Stimulated activated CD8-positive, alpha-beta memory T cell treated with anti-CD3 and anti-CD28 coated beads, Interleukin-4, amount 100 ng/mL, for 48 hours (primary cell): ENCODE measurements around the gene ABCC12.
A peak's percentile ranks its signal among the peaks of the same experiment; 100 is the strongest.

Experiments used
- DNase-seq: peaks from one replicate; pipeline ENCODE4 v3.0.0-alpha.2; 2020

ABCC12 gene

DNA sequence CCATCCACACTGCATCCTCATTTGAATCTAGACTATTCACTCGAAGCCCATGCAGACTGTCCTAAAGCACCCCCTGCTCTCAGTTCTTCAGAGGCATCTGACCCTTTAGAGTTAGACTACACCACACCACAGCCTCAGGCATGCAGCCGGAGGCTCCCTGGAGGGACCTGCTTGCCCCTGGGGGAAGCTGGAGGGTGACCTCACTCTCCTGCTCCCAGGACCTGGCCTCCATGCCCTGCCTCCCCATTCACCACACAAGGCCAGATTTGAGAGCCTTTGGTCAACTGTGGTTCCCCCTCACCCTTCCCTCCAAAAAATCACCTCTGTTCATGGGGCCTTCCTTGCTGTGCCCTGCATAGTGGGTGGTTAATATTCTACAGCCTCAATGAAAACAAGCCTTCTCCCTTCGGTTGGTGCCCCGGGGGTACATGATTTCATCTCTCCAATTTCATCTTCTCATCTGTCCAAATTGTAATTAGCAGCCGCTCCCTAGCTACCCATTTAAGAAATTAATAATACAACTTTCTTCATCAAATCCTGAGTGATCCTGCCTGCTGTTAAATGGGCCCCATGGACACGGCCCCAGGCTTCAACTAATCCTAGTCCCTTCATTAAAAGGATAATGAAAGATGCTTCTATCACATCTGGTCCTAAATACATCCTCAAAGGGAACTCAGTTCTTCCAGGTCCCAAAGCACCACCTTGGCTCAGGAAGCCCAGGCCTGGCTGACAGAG, 24.4 kb downstream of the ABCC12 start:
- DNase-seq: no peak

DNA sequence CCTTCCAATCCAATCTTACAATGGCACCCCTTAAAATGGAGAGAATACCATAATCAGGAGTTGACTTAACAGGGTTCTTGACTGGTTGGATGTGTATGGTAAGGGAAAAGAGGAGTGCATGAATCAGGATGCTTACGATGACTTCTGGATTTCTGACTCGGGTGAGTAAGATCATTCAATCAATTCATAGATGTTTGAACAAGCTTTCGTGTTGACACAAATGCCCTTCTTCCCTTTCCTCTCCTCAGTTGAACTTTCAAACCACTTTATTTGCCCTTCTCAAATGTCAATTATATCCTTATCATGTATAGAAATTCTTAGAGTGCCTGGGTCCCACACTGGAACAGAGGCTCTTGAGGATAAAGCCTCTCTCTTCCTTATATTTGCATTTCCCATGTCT, 25.9 kb downstream of the ABCC12 start:
- DNase-seq: no peak

DNA sequence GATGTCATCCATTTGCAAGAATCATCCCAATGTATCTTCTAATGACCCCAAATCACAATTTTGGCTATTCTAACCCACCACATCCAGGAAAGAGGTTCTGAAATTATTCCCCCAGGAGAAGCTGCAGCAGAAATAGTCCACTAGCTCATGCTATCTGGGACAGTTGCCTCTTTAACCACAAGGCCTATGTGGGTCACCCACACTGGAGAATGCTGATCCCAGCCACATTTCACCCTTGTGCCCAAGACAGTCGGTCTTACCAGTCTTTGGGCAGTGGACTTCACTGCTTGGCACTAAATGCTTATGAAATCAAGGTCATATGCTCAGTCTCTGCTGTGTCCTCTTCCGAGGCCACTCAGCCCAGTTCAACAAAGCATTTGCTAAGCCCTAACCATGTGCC, 27.0 kb downstream of the ABCC12 start:
- DNase-seq: no peak

DNA sequence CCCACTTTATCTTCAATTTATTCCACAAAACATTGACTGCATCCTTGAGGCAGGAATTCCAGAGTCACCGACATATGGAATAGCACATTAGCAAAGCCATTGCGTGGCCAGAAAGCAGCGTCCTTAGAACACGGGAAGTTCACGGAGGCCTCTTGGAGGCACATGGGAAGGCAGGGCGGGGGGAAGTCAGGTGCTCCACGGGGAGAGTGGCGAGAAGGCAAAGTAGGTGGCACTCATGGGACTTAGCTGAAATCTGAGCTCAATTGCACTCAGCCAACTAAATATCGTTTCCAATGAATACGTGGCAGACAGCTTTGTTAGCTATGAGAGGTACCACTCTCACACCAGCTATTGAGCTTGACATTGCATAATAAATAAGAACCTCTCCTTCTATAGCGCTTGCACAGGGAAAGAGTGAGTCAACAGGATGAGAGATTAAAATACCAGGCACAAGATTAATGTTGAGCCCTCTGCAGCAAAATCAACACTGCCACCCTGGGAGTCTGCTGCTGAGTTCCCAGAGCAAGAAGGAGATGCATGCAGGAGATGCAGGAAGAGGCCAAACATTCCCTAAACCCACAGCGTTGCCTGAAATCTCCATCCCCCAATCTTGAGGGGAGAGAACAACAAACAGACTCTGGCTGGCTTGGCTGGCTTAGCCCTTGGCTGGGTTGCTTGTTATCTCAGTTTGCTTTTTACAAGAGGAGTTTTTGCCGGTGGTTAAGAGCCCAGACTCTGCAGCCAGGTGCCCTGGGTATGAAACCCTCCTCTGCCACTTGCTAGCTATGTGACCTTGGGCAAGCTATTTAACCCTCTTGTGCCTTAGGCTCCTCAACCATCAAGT, 28.8 kb downstream of the ABCC12 start:
- no peak for DNase-seq

DNA sequence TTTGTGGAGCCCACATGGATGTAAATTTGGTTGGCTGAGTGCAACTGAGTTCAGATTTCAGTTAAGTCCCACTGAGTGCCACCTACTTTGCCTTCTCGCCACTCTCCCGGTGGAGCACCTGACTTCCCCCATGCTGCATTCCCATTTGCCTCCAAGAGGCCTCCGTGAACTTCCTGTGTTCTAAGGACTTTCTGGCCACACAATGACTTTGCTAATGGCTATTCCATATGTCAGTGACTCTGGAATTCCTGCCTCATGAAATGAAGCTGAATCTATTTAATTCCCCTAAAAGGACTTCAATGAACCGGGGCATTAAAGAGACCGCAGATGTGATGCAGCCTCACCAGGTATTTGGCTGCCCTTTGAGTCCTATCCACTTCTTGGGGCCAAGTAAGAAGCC, 29.9 kb downstream of the ABCC12 start:
- DNase-seq: no peak

DNA sequence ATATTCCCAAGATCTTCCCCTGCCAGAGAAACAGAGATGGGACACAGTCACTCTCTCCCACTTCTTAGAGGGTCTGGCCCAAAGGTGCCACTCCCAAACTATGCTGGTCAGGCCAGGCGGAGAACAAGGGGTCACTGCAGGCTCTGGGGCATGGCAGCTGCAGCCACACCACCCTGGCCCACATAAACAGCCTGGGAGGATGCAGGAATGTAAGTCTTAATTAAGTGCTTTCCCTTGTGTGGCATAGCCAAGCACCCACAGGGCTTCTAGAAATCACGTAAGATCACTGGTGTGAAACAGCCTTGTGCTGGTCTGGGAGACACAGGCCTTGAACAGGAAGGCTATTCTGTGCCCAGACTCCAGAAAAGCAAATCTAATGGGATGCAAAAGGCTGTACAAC, 31.5 kb downstream of the ABCC12 start:
- no peak for DNase-seq

DNA sequence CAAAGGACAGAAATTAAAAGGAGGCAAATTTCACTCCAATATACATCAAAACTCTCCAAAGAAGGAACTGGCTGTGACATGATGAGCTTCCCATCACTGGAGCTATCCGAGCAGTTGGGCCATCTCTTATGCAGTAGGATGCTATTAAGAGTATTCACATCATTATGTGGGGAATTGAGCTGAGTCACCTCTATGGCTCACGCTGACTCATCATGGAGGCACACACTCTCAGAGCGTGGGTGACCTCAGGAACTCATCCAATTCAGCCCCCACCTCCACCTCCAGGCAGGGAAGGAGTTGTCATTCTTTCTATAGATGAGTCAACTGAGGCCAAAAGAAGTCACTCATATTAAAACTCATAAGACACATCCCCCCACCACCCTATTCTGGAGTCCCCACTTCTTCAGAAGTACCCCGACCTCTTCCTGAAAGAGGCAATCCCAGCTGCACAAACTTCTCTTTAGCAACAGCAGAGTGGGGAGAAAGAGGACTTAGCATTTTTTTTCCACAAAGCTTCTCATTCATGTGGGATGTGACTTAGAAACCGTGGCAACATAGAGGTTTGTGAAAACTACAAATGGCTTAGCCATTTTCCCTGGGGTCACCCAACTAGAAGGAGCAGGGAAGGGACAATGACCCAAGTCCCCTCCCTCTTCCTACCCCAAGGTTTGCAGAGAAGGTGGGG, 32.5 kb downstream of the ABCC12 start:
- peak; percentile 78 for DNase-seq

DNA sequence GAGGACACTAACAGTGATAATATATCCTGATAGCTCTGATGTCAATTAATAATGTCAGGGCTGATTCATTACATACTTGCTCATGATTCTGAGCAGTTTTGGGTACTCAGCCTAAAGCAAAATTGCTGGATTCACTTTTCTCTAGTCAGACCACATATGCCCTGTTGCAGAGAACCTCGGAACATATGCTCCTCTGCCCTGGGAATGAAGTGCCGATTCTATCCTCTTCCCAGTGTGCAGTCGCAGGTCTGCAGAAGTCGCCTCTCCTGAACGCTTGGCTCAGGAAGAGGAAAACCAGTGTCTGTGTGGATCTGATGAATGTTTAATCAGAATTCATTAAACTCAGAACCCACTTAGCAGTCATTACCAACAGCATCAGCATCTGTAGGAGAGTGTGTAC, 34.5 kb downstream of the ABCC12 start:
- no peak for DNase-seq

DNA sequence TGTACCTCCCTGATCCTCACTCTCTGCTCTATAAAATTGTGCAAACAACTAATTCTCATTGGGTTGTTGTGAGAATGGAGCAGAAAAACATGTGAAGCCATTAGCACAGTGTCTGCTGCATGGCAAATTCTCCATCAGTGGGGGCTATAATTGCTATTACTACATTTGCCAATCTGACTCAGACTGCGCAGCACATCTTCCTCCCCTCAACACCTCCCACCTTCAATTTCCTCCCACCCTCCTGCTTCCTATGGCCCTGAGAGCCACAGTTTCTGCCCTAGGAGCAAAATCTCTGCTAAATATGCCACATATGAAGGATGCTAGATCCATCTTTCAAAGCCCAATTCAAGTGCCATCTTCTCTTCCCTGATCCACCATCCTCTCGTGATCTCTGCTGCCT, 37.0 kb downstream of the ABCC12 start:
- no peak for DNase-seq

DNA sequence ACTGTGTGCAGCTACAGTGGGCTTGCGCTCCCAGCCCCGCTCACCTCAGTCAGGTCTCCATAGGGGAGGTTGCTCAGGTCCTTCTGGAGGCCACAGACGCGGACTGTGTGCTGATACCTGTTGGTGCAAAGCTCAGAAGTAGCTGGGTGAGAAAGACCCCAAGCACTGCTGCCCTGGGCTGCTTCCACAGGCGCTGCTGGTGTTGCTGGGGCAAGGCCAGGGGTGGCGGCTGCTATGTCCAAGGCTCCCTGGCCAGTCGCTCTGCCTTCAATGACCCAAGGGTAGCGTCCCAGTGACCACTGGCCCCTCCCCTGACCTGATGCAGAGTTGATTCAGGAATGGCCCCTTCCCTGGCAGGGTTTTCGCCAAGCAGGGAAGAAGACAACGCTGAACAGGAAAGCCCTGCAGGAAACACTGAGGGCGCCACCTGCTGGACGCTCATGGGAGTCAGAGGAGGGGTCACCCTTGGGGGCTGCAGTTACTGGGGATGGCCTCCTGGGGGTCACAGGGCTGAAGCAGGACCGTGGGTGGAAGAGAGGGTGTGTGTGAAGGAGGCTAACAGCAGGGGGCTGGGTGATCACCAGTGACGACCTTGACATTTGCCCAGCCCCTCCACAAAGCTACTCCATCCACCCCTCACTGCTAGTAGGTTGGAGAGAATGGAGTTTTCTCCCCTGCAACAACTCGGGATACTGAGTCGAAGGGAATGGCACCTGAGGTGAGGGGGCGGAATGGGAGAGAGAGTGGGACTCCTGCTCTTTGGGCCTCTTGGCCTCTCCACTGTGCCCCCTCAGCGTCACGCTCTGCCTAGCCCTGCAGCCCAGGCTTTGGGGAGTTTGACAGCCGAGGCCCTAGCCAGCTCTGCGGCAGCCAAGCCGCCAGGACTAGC, 38.3 kb downstream of the ABCC12 start:
- peak; percentile 82 for DNase-seq

DNA sequence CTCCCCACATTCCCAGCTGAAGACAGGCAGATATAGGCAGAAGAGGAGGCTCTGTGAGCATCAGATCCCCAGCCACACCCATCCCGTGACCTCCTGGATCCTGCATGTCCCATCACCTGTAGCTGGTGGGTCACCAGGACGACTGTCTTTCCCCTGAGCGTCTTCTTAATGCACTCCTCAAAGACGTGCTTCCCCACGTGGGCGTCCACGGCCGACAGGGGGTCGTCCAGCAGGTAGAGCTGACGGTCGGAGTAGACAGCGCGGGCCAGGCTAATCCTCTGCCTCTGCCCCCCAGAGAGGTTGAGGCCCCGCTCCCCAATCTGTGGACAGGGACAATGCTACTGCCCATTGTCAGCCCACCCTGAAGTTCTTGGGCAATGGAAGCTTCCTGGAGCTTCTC, 40.5 kb downstream of the ABCC12 start:
- DNase-seq: no peak

DNA sequence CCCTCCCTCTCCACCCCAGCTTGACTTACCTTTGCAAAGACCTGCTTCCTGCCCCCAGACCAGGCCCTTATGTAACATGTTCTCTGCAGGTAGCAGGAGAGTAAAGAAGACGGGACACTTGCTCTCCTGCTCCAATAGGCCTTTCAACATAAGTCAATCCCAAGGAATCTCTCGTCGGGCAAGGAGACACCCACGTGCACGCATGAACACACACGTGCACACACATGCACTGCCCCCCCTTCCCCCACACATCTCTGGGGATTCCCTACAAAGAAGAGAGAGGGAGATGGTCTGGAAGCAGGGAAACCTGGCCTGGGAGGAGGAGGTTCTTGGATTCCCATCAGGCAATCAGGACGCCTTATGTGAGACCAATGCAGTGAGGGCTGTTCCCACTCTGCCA, 41.4 kb downstream of the ABCC12 start:
- DNase-seq: no peak

DNA sequence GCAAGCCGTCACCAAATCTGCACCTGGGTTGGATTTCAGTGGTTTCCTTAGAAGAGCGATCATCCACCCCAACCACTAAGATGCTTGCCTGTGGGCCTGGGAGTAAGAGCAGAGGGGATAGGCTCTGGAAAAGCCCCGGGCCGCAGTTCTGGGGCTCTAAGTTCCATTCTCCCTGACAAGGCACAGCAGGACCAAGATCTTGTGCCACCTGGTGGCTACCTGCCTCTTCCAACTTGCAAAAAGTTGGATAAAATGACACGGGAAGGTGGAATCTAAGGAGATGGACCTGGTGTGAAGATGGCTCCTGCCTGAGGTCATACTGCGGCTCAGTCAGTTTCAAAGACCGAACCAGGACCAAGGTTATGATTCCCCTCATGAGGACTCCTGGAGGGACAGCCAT, 42.3 kb downstream of the ABCC12 start:
- DNase-seq: no peak

DNA sequence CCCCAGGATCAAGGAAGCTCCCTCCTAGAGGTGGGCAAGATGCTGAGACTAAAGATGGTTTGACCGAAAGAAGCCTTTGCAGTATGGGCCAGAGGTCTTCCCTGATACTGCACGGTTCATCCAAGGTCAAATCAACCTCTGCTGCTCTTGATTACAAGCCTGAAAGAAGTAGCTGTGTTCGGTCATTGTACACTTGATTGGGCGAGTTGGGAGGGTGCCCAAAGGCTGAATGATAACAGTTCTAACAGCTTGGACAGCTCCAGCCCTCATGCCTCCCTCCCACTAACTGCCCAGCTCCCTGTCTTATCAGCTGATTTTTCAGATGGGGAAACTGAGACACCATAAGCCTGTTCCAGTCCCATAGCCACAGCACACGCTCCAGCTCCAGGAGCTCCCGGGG, 42.8 kb downstream of the ABCC12 start:
- no peak for DNase-seq

DNA sequence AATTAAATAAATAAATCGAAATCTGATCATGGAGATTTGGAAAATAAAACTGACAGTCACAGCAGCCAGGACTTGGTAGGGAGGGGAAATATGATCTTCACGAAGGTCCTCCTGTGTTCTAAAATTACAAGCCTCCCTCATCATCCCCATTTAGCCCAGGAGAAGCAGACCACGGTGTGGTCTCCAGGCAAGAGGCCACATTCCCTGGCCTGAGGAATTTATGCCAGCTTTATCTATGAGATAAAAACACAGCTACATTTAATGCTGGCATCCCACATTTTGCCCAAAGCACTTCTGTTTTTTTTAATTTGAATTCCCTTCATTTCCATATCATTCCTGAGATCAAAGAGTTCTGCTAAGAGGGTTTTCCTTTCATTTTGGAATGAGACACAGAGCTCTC, 43.2 kb downstream of the ABCC12 start:
- no peak for DNase-seq

DNA sequence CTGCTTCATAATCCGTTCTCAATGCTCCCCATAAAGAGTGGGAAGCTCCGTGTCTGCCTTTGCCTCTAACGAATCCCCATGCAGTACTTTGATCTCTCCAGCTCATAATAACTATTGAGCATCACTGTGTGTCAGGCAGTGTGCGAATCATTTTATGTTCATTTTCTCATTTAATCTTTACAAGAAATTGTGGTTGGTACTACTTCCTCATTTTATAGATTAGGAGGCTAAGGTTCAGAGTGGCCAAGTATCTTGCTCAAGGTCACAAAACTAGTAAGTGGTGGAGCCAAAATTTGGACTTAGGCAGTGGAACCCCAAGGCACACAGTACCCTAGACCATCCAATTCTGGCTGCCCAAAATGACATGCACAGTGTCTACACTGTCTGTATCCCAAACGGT, 44.8 kb downstream of the ABCC12 start:
- no peak for DNase-seq

DNA sequence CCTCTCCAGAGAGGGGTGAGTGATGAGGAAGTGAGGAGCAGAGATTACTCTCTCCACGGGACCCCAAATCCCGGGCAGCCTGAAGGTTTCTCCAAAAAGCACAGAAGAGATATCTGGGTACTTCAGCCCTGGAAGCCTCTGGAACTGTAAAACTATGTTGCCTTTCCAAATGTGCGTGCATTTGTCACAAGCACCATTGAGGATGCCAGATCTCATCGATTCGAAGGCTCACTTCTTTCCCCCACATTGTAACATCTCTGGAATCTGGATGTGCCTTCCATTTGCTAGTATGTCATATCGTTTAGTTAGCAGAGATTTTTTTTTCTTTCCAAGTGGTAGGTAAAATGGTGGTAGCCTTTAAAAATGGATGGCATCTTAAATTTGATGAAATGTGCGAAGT, 45.8 kb downstream of the ABCC12 start:
- DNase-seq: no peak

DNA sequence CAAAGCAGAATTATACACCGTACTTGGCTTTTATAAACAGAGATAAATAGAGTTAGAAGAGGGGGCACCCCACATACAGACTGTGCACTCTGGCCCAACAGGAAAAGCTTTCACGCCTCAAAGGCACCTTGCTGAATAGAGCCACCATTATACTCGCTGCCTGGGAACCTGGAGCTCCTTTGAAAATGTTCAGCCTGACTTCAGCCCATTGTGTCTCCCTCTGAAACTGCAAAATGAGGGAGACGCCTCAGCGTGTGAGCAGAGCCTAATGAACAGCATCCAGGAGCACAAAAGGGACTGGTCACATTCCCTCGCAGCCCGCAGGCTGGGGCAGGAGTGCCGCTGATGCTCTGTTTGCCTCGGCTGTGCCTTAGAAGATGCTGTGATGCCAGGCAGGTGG, 46.3 kb downstream of the ABCC12 start:
- DNase-seq: no peak

DNA sequence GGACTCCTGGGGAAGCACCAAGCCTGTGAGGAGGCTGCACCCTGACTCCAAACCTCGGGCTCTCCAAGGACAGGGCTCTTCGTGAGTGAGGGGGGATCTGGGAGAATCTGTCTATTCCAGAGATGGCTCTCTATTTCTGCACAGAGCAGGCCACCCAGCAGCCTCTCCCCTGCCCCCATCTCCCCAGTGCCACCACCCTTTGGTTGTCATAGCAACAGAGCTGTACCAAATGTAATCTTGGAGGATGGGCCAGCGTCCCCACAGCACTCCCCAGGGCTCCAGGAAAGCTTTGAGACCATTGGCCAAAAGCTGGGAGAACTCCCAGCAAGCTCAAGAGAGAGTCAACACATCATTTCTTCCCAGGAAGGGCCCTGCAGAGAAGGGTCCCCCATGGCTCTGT, 49.3 kb downstream of the ABCC12 start:
- DNase-seq: no peak
